ENCODE results near the gene TUBB3.

DNA sequence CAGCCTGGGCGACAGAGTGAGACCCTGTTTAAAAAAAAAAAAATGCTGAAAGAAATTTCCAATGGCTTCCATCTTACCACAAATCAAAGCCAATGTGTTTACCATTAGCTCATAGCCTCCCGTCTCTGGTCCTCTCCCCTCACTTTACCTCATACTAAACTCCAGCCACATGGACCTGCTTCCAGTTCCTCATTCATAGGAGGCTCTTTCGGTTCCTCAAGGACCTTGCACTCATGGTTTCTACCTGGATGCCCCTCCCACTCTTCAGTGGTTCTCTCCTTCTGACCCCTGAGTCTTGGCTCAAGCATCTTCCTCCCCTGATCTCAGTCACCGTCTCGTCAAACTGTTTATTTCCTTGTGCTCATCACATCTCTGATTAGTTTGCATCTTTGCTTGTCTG, 21.6 kb downstream of the TUBB3 start:
- no peak for TF ChIP-seq GATA2 (IDR thresholded peaks at IDR 0.05; ENCODE audit: low read depth, low read length)
- no peak for TF ChIP-seq GATA3 (IDR thresholded peaks at IDR 0.05; ENCODE audit: low read depth, low read length)
